ENCODE results near the gene KDM6B.
"Not testable (repeated sequence)": the region's sequence is repeated elsewhere in the genome, so short reads cannot be mapped to it uniquely, and the experiment has no call there.

Gene KDM6B

DNA sequence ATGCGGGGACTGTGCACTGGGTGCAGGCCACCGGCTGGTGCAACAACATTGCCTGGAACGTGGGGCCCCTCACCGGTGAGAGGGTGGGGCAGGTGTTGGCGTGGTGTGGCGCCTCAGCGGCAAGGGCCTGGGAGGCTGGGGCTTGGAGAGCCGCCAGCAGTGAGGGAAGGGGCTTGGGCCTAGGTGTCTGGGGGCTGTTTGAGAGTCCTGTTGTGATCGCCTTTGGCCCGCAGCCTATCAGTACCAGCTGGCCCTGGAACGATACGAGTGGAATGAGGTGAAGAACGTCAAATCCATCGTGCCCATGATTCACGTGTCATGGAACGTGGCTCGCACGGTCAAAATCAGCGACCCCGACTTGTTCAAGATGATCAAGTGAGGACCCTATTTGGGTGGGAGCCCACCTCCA is 18.2 kb downstream of the KDM6B start:
- no peak for DNase-seq (ENCODE audit: low read depth)

DNA sequence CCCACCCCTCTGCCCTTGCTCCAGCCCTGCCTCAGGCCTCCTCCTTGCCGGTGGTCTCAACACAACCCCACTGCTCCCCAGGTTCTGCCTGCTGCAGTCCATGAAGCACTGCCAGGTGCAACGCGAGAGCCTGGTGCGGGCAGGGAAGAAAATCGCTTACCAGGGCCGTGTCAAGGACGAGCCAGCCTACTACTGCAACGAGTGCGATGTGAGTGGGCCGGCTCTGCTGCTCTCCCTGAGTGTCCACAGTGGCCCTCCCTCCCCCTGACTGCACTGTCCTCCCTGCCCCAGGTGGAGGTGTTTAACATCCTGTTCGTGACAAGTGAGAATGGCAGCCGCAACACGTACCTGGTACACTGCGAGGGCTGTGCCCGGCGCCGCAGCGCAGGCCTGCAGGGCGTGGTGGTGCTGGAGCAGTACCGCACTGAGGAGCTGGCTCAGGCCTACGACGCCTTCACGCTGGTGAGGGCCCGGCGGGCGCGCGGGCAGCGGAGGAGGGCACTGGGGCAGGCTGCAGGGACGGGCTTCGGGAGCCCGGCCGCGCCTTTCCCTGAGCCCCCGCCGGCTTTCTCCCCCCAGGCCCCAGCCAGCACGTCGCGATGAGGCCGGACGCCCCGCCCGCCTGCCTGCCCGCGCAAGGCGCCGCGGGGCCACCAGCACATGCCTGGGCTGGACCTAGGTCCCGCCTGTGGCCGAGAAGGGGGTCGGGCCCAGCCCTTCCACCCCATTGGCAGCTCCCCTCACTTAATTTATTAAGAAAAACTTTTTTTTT is 19.1 kb downstream of the KDM6B start:
- DNase-seq (ENCODE audit: low read depth): no peak

DNA sequence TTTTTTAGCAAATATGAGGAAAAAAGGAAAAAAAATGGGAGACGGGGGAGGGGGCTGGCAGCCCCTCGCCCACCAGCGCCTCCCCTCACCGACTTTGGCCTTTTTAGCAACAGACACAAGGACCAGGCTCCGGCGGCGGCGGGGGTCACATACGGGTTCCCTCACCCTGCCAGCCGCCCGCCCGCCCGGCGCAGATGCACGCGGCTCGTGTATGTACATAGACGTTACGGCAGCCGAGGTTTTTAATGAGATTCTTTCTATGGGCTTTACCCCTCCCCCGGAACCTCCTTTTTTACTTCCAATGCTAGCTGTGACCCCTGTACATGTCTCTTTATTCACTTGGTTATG is 19.6 kb downstream of the KDM6B start:
- no peak for DNase-seq (ENCODE audit: low read depth)

DNA sequence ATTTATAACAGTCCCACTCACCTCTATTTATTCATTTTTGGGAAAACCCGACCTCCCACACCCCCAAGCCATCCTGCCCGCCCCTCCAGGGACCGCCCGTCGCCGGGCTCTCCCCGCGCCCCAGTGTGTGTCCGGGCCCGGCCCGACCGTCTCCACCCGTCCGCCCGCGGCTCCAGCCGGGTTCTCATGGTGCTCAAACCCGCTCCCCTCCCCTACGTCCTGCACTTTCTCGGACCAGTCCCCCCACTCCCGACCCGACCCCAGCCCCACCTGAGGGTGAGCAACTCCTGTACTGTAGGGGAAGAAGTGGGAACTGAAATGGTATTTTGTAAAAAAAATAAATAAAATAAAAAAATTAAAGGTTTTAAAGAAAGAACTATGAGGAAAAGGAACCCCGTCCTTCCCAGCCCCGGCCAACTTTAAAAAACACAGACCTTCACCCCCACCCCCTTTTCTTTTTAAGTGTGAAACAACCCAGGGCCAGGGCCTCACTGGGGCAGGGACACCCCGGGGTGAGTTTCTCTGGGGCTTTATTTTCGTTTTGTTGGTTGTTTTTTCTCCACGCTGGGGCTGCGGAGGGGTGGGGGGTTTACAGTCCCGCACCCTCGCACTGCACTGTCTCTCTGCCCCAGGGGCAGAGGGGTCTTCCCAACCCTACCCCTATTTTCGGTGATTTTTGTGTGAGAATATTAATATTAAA is 20.2 kb downstream of the KDM6B start:
- no peak for DNase-seq (ENCODE audit: low read depth)

DNA sequence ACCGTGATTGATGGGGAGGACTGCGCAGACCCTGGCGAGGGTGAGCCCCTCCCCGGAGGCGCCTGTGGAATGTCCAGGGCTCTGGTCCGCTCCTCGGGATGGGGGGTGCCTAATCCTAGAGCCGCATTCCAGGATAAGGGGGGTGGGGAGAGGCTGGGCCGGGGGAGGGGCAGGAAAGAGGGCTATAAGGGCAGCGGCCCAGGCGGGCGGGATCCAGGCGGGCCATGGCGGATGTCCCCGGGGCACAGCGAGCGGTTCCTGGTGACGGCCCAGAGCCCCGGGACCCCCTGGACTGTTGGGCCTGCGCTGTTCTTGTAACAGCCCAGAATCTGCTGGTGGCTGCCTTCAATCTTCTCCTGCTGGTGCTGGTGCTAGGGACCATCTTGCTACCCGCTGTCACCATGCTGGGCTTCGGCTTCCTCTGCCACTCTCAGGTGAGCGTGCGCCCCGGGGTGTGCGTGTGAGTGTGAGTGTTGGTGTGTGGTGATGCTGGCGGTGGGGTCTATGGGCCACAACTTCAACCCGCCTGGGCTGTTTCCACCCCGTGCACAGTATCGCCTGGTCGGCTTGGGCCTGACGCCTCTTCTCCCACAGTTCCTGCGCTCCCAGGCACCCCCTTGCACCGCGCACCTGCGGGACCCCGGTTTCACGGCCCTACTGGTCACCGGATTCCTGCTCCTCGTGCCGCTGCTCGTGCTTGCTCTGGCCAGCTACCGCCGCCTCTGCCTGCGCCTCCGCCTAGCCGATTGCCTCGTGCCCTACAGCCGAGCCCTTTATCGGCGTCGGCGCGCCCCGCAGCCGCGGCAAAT is 21.0 kb downstream of the KDM6B start, which contains the start of gene TMEM88:
Gene TMEM88 (plus strand): TSS at position 216 of the 809 bp plus-strand sequence. CDS start 9 bp downstream, at position 225.
- peak; percentile 39 for DNase-seq (ENCODE audit: low read depth)

DNA sequence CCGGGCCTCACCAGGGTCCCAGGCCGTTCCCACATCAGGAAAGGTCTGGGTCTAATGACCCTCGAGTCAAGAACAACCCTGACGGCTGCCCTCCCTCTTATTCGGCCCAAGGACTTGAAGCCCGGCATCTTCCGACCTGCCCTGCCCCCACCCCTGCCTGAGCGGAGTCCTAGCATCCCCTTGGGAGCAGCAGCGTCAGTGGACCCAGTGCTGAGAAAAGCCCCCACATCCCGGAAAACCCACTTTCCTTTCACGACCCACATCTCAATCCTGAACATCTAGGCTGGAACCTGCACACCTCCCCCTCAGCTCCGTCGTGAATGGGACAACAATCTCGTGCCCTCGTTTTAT is 21.6 kb downstream of the KDM6B start:
- peak; percentile 33 for DNase-seq (ENCODE audit: low read depth)

DNA sequence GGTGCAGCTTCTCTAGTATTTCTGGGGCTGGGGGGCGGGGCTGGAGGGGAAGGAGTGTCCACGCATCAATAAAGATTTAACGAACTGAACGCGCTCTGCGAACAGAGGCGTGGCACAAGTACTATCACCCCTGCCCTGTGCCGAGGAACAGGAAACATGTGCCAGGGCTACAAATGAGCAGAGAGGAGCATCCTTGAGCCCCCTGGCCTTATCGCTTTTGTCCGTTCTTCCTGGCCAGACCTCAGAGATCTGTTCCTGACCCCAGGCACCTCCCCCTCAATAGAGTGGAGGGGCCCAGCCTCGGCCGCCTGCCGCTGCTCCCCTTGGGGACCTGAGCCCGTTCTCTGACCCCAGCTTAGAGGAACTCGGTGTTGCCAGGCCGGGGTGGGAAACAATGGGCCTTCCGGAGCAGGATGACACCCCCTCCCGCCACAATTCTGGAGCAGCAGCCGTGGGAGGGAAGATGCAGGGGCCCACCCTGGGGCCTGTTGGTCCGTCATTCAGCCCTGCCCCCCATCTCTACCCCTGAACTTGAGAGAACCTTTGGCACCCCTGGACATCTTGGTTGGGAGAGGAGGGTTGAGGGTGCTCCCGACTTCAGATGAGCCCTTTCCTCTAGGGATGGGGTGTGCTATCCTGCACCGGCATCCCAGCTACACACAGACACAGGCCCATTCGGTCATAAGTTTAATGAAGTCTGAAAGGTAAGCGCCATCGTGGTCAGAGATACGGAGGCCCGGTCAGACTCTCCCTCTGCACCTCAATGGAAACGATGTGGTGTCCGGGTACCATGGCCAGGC is 22.2 kb downstream of the KDM6B start:
- peak; percentile 45 for DNase-seq (ENCODE audit: low read depth)

DNA sequence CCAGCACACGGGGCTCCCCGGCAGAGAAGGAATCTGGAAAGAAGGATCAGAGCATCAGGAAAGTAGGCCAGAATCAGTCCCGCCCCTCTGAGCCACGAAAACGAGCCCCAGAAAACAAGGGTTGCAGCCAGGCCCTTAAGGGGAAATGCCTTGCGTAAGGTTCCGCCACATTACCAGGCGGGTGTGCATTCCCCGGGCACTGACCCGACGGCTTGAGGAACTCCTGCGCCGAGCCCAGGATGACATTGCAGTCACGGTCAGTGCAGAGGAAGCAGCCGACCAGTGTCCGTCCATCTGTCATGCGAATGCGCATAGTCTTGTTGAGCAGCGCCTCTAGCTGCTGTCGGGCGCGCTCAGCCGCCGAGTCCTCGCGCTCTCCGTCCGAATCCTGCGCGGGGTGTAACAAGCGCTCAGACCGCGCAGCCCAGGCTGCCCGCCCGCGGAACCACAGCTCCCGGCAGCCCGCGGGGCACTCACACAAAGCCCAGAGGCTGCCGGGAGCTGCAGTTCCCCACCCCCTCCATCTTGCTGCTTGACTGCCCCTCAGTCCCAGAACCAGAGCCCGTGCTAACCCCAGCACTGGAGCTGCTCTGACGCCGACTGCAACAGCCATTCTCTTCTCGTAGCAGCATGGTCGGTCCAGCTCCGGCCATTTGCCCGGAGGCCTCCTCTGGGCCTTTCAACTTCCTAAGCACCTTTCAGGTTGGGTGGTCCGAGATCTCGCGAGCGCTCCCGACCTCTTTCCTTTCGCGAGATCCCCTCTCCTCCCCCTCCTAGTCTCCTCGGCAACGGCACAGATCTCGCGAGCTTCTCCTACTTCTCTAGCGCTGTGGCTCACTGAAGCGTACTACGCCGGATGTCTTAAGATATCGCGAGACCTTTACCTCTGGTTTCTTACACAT is 23.0 kb downstream of the KDM6B start, which contains the start of gene NAA38:
Gene NAA38 (minus strand): TSS at position 749 of the 902 bp plus-strand sequence. CDS start 96 bp downstream, at position 653.
- DNase-seq (ENCODE audit: low read depth): peak; percentile 91

DNA sequence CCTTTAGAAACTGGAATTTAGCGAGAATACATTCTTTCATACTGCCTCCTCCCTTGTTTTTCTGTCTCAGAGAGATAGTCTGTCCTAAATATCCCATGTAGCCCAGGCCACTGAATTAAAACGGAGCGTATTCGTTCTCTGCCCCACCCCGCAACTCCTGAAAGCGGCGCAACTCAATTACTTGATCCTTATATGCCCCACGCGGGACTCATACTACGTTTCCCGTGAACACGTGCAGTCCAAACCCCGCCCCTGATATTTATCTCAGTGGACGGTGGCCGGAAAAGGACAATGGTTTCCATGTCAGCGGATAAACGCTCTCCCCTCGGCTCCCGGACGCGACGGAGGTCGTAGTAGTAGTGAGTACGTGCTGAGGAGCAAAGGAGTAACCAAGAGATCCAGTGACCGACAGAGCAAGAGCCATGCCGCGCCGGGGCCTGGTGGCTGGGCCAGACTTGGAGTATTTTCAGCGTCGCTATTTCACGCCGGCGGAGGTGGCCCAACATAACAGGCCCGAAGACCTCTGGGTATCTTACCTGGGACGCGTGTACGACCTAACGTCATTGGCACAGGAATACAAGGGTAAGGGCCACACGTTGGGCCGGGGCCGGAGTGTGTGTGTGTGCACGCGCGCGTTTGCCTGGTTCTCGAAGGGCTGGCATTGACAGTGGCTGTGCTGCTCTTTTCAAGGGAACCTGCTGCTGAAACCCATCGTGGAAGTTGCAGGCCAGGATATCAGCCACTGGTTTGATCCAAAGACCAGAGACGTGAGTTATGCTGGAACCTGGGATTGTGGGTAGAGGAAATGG is 23.9 kb downstream of the KDM6B start, which contains the start of gene CYB5D1:
Gene CYB5D1 (plus strand): TSS at position 291 of the 809 bp plus-strand sequence. CDS start 132 bp downstream, at position 423.
- peak; percentile 77 for DNase-seq (ENCODE audit: low read depth)

DNA sequence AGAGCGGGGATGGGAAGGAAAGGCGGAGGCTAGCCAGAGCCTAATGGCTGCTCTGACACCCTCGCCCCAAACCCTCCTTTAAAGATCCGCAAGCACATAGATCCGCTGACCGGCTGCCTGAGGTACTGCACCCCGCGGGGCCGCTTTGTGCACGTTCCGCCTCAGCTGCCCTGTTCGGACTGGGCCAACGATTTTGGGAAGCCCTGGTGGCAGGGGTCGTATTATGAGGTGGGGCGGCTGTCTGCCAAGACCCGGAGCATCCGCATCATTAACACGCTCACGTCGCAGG is 24.4 kb downstream of the KDM6B start:
- DNase-seq (ENCODE audit: low read depth): peak; percentile 38

DNA sequence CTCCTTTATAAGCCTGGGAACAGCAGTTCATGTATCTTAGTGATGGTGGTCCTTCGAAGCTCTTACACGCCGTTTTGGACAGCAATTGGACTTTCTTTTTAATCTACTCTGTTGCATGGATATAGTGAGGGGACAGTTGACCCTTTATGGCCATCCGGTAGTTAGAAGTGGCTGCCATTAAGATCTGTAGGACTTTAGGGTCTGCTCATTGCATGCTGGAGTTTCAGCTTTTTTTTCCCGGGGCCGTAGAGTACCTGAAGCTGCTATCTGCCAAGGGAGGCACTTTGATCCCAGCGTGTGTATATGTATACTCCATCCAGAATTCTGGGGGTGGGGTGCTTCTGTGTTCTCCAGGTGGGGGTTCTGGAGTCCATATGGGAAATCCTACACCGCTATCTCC is 25.0 kb downstream of the KDM6B start:
- no peak for DNase-seq (ENCODE audit: low read depth)

DNA sequence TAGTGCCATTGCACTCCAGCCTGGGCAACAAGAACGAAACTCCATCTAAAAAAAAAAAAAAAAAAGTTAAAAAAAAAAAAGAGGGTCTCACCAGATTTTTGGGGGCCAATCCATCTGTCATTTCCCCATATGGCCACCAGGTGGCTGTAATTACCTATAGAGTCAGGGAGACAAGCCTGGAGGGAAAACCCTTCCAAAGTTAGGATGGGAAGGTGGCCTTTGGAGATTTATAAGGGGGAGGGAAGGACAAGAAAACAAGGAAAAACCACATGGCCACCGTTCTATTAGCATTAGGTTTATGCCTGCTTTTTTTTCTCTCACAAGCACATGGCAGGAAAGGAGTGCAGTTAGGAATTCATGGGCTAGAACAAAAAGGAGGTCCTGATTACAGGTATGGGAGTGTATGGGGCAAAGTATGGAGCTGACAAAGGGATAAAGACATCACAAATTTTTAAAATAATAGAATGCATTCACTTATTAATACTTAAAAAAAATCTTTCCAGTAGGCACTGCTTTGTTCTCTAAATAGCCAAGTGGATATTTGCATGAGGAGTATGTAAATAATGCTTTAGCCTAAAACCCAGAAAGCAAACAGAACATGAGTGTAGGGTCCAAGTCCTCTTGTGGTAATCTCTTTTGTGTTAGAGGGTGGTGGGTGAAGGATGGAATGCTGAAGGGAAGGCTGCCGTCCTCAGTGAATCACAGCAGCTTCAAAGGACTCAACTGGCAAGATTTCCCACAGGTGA is 28.8 kb downstream of the KDM6B start:
- peak; percentile 24 for DNase-seq (ENCODE audit: low read depth)

DNA sequence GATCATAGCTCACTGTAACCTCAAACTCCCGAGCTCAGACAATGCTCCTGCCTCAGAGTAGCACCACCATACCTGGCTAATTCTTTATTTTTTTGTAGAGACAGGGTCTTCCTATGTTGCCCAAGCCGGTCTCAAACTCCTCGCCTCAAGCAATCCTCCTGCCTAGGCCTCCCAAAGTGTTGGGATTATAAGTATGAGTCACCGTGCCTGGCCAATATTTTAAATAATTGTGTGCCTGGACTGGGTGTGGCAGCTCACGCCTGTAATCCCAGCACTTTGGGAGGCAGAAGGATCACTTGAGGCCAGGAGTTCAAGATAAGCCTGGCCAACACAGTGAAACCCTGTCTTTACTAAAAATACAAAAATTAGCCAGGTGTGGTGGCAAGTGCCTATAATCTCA is 30.4 kb downstream of the KDM6B start:
- DNase-seq (ENCODE audit: low read depth): not testable (repeated sequence)

DNA sequence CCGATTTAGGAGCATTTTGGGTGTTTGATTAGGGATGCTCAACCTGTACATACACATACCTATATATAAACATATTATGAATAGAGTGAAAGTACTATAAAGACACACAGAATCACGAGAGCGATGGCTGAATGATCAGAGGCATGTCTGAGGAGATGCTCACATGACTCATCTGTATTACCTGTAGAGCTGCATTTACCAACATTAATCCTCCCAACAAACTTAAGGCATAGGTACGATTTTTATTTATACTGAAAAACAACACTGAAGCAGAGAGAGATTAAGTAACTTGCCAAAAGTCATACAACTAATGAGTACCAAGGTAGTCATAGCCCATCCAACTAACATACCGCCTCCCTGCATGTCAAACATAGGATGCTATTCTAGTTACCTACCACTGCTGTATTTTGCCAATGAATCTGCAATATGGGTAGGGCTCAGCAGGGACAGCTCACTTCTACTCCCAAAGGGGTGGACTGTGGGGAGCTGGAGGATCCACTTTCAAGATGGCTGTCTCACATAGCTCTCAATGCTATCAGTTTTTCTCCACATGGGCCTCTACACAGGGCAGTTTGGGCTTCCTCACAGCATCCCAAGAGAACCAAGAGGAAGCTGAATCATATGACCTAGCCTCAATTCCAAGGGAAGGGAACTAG is 31.1 kb downstream of the KDM6B start:
- DNase-seq (ENCODE audit: low read depth): no peak

DNA sequence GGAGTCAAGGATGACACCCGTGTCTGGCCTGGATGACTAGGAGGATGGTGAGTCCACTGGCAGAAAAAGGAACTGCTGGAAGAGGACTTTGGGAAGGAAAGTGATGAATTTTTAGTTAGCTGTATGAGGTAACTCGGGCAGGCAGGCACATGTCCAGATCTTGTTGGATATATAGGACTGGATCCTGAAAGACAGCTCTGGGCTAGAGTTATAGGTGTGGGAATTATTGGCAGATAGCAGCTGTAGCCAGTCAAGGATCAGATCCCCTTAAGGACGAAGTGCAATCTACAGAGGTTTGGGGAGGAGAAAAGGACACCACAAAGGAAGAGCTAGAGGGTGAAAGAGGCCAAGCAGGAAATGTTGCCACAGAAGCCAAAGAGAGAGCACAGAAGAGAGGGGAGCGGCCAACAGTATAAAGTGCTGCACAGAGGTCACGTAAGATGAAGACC is 33.9 kb downstream of the KDM6B start:
- DNase-seq (ENCODE audit: low read depth): no peak

DNA sequence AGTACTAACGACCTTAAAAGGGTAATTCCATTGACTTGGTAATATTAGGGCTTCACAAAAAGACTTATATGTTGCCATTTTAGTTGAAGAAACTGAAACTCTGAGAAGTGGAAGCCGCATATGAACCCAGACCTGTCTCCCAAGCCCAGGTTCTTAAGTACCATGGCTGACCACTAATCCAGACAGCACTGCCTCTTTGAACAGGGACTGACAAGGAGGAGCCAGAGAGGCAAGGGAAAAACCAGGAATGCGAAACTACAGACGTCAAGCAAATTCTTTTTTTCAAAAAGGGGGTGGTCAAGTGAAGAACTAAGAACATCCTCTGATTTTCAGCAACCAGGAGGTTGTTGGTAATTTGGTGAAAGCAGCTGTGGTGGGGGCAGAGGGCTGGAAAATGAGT is 39.0 kb downstream of the KDM6B start:
- no peak for DNase-seq (ENCODE audit: low read depth)

DNA sequence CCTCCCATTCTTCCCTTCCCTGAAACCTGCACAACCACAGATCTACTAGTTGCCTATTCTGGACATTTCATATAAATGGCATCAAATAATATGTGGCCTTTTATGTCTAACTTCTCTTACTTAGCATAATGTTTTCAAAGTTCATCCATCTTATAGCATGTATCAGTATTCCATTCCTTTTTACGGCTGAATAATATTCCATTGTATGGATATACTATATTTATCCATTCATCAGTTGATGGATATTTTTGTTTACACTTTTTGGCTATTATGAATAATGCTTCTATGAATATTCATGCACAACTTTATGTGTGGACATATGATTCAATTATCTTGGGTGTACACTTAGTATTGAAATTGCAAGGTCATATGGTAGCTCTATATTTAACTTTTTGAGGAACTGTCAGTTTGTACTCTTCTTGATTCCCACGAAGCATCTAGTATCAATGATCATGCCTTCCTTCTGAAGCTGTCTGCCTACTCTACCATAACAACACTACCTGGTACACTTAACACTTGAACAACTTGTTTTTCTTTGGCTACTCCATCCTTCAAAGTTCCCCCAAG is 41.9 kb downstream of the KDM6B start:
- no peak for DNase-seq (ENCODE audit: low read depth)

DNA sequence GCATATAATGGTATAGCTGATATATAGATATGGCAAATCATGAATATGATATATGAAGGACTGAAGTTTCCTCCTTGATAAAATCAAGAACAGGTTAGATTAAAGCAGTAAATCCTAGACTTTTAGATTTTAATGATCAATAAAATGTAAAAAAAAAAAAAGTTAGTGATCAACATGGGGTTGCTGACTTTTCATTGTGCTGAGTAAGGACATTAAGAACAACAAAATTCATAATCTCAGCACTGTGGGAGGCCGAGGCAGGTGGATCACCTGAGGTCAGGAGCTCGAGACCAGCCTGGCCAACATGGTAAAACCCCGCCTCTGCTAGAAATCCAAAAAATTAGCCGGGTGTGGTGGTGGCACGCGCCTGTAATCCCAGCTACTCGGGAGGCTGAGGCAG is 44.2 kb downstream of the KDM6B start:
- no peak for DNase-seq (ENCODE audit: low read depth)

Measured in stimulated activated CD4-positive, alpha-beta T cell treated with anti-CD3 and anti-CD28 coated beads, Interleukin-2, amount 100 ng/mL, for 4 hours (primary cell).